Mesendoderm (in vitro differentiated cells): Measurements from ENCODE around the gene VPS54.

Source experiments
- DNase-seq: peaks from one replicate; pipeline ENCODE4 v3.0.0; 2013
- H2AK5ac ChIP-seq: 2 replicates; pipeline ENCODE4 v1.6.1; 2013; ENCODE audit warnings: low read length, inconsistent platforms
- H2BK120ac ChIP-seq: 2 replicates; pipeline ENCODE4 v1.6.1; 2013; ENCODE audit warnings: low read depth, mild to moderate bottlenecking, low read length, moderate library complexity, mixed read lengths
- H2BK15ac ChIP-seq: replicated peaks from 2 replicates; pipeline ENCODE4 v1.6.1; 2013; ENCODE audit warnings: low read depth, mild to moderate bottlenecking, moderate library complexity
- H2BK5ac ChIP-seq: 2 replicates; pipeline ENCODE4 v1.6.1; 2013; ENCODE audit warnings: low read length, inconsistent platforms
- H3K18ac ChIP-seq: 2 replicates; pipeline ENCODE4 v1.6.1; 2013; ENCODE audit warnings: mild to moderate bottlenecking, low read length, mixed read lengths
- H3K23ac ChIP-seq: one replicate; pipeline ENCODE4 v1.6.1; 2013; ENCODE audit warnings: low read length
- H3K27ac ChIP-seq: 2 replicates; pipeline ENCODE4 v1.5.1; 2013; ENCODE audit warnings: low read depth, mild to moderate bottlenecking, inconsistent platforms, low read length, moderate library complexity
- H3K27me3 ChIP-seq: 2 replicates; pipeline ENCODE4 v1.6.1; 2013; ENCODE audit warnings: low read length, control low read depth, mild to moderate bottlenecking, inconsistent platforms; ENCODE audit not compliant: insufficient read depth, poor library complexity
- H3K36me3 ChIP-seq: 2 replicates; pipeline ENCODE4 v1.6.1; 2013; ENCODE audit warnings: low read length, inconsistent platforms; ENCODE audit not compliant: control insufficient read depth, insufficient read depth
- H3K4ac ChIP-seq: one replicate; pipeline ENCODE4 v1.6.1; 2013; ENCODE audit warnings: low read depth, mild to moderate bottlenecking, low read length, moderate library complexity
- H3K4me1 ChIP-seq: 2 replicates; pipeline ENCODE4 v1.6.1; 2013; ENCODE audit warnings: low read depth, low read length, inconsistent platforms; ENCODE audit not compliant: control insufficient read depth
- H3K4me2 ChIP-seq: 2 replicates; pipeline ENCODE4 v1.6.1; 2013; ENCODE audit warnings: low read length
- H3K4me3 ChIP-seq: 2 replicates; pipeline ENCODE4 v1.5.1; 2013; ENCODE audit warnings: mild to moderate bottlenecking, low read length
- H3K56ac ChIP-seq: one replicate; pipeline ENCODE4 v1.6.1; 2013; ENCODE audit warnings: low read length
- H3K79me1 ChIP-seq: 2 replicates; pipeline ENCODE4 v1.6.1; 2013; ENCODE audit warnings: low read length, inconsistent platforms
- H3K79me2 ChIP-seq: 2 replicates; pipeline ENCODE4 v1.6.1; 2013; ENCODE audit warnings: mild to moderate bottlenecking, low read length; ENCODE audit not compliant: control insufficient read depth, insufficient read depth
- H3K9ac ChIP-seq: 2 replicates; pipeline ENCODE4 v1.6.1; 2013; ENCODE audit warnings: low read length, inconsistent platforms
- H4K5ac ChIP-seq: one replicate; pipeline ENCODE4 v1.6.1; 2013; ENCODE audit warnings: low read length
- H4K8ac ChIP-seq: one replicate; pipeline ENCODE4 v1.6.1; 2013; ENCODE audit warnings: low read depth, mild to moderate bottlenecking, control low read depth, low read length, moderate library complexity
- WGBS: extraction: QIAGEN DNeasy Blood & Tissue Kit; methylation state at CpG from one replicate; pipeline ENCODE4 v1.1.7; 2013; ENCODE audit warnings: low lambda C conversion rate, missing lambda C conversion rate; ENCODE audit not compliant: insufficient coverage; ENCODE audit errors: extremely low coverage; 5-methylcytosine and 5-hydroxymethylcytosine counted together

Gene VPS54

GRCh38 chr2:64029116-64029665 is 10.0 kb upstream of the VPS54 start:
- Histone ChIP-seq H3K79me2 (no peaks in the 10 kb centered on the region), H3K36me3 (no peaks in the 10 kb centered on the region), H2AK5ac (no peak overlapping the region)

GRCh38 chr2:64025741-64026140 is 6.5 kb upstream of the VPS54 start:
- no peak overlapping the region for H4K5ac ChIP-seq
- no CpG with 5 or more reads among the region's 3 CpGs for WGBS

More at GRCh38 chr2:64029116-64029665, 10.0 kb upstream of the VPS54 start:
- no peaks in the 10 kb centered on the region for H3K27me3 ChIP-seq
- no peak overlapping the region for H4K8ac ChIP-seq
- no peak overlapping the region for H3K56ac ChIP-seq
- no peak overlapping the region for H3K4me3 ChIP-seq
- H3K4me1 ChIP-seq, result no peaks in the 10 kb centered on the region
- no peak overlapping the region for H3K9ac ChIP-seq
- no peak overlapping the region for H2BK5ac ChIP-seq
- no peak overlapping the region for H3K4ac ChIP-seq
- no peak overlapping the region for H2BK120ac ChIP-seq
- H2BK15ac ChIP-seq, result no peak overlapping the region
- WGBS, result no CpG with 5 or more reads among the region's 2 CpGs
- DNase-seq, result no peak
- H4K5ac ChIP-seq, result no peak overlapping the region
- H3K4me2 ChIP-seq, result no peak overlapping the region
- H3K79me1 ChIP-seq, result no peaks in the 10 kb centered on the region
- H3K27ac ChIP-seq, result no peak overlapping the region
- H3K23ac ChIP-seq, result no peak overlapping the region
- no peak overlapping the region for H3K18ac ChIP-seq

GRCh38 chr2:64024259-64024949 is 5.2 kb upstream of the VPS54 start:
- no peak overlapping the region for H2AK5ac ChIP-seq
- H3K56ac ChIP-seq, result no peak overlapping the region
- H3K79me1 ChIP-seq, result no peaks in the 10 kb centered on the region
- H3K4me2 ChIP-seq, result no peak overlapping the region
- no peak overlapping the region for H3K18ac ChIP-seq
- H3K4me1 ChIP-seq, result no peaks in the 10 kb centered on the region
- H2BK15ac ChIP-seq, result no peak overlapping the region
- no peak overlapping the region for H3K4me3 ChIP-seq
- H3K23ac ChIP-seq, result no peak overlapping the region
- no peaks in the 10 kb centered on the region for H3K79me2 ChIP-seq
- H3K36me3 ChIP-seq, result no peaks in the 10 kb centered on the region
- DNase-seq, result no peak
- H2BK5ac ChIP-seq, result no peak overlapping the region
- no peak overlapping the region for H3K27ac ChIP-seq
- no CpG with 5 or more reads among the region's 3 CpGs for WGBS
- no peak overlapping the region for H4K5ac ChIP-seq
- no peak overlapping the region for H3K9ac ChIP-seq
- no peak overlapping the region for H3K4ac ChIP-seq
- no peak overlapping the region for H2BK120ac ChIP-seq
- H3K27me3 ChIP-seq, result no peaks in the 10 kb centered on the region
- no peak overlapping the region for H4K8ac ChIP-seq

More at GRCh38 chr2:64025741-64026140, 6.5 kb upstream of the VPS54 start:
- no peak overlapping the region for H3K23ac ChIP-seq
- H3K4me2 ChIP-seq, result no peak overlapping the region
- no peaks in the 10 kb centered on the region for H3K36me3 ChIP-seq
- H2BK120ac ChIP-seq, result no peak overlapping the region
- no peak overlapping the region for H3K18ac ChIP-seq
- no peak overlapping the region for H2BK5ac ChIP-seq
- H3K4ac ChIP-seq, result no peak overlapping the region
- H3K4me1 ChIP-seq, result no peaks in the 10 kb centered on the region
- H3K9ac ChIP-seq, result no peak overlapping the region
- no peak overlapping the region for H2AK5ac ChIP-seq
- H3K27ac ChIP-seq, result no peak overlapping the region
- no peaks in the 10 kb centered on the region for H3K27me3 ChIP-seq
- H2BK15ac ChIP-seq, result no peak overlapping the region
- no peaks in the 10 kb centered on the region for H3K79me1 ChIP-seq
- no peak overlapping the region for H3K4me3 ChIP-seq
- no peaks in the 10 kb centered on the region for H3K79me2 ChIP-seq
- no peak overlapping the region for H4K8ac ChIP-seq
- DNase-seq, result no peak
- no peak overlapping the region for H3K56ac ChIP-seq

- no peaks in the 10 kb centered on the region for H3K79me2 ChIP-seq
Measured at GRCh38 chr2:64023485-64024258, 4.4 kb upstream of the VPS54 start.

GRCh38 chr2:64021578-64021977 is 2.4 kb upstream of the VPS54 start:
- Histone ChIP-seq H3K27ac (no peak overlapping the region), H3K79me1 (no peaks in the 10 kb centered on the region)
- no peak for DNase-seq

More at GRCh38 chr2:64023485-64024258, 4.4 kb upstream of the VPS54 start:
- Histone ChIP-seq H4K5ac (no peak overlapping the region), H2BK15ac (no peak overlapping the region), H3K9ac (no peak overlapping the region), H2BK5ac (no peak overlapping the region), H3K27me3 (no peaks in the 10 kb centered on the region), H3K27ac (no peak overlapping the region), H3K18ac (no peak overlapping the region), H3K23ac (no peak overlapping the region), H4K8ac (no peak overlapping the region), H3K4me2 (no peak overlapping the region), H2AK5ac (no peak overlapping the region), H3K4me1 (no peaks in the 10 kb centered on the region), H3K36me3 (no peaks in the 10 kb centered on the region), H3K79me1 (no peaks in the 10 kb centered on the region), H3K56ac (no peak overlapping the region), H3K4me3 (no peak overlapping the region), H2BK120ac (no peak overlapping the region), H3K4ac (no peak overlapping the region)
- peak; percentile 60 for DNase-seq
- no CpG with 5 or more reads among the region's 4 CpGs for WGBS

More at GRCh38 chr2:64021578-64021977, 2.4 kb upstream of the VPS54 start:
- Histone ChIP-seq H4K5ac (no peak overlapping the region), H2BK120ac (no peak overlapping the region), H3K4me2 (no peak overlapping the region), H3K56ac (no peak overlapping the region), H2BK5ac (no peak overlapping the region), H3K4me1 (no peaks in the 10 kb centered on the region), H3K36me3 (no peaks in the 10 kb centered on the region), H3K18ac (no peak overlapping the region), H3K4ac (no peak overlapping the region), H3K23ac (no peak overlapping the region), H3K79me2 (peaks cover 5% of the 10 kb centered on the region), H2AK5ac (no peak overlapping the region), H4K8ac (no peak overlapping the region), H3K4me3 (no peak overlapping the region), H2BK15ac (no peak overlapping the region), H3K27me3 (no peaks in the 10 kb centered on the region), H3K9ac (no peak overlapping the region)
- whole genome bisulfite sequencing, result no CpG with 5 or more reads among the region's 2 CpGs
